GM12878 (cell line): ENCODE measurements around the gene FAM222A. TPM values are rescaled to one million over a fixed set of nuclear protein-coding genes. Genes with fewer than 3 reads are reported as not detected.

Experiments
- ATAC-seq: fragments of 200-7000 bp; cut with Tn5 transposase; 3 replicates; pipeline ENCODE4 v1.9.1; 2020; ENCODE audit warnings: mild to moderate bottlenecking, moderate library complexity
- BruUV-seq: library from RNA; stranded (reverse); fragments of 400-500 nt; replicated peaks from 2 replicates; lab custom pipeline; 2021; lab: Mats Ljungman, UMichigan
- CTCF ChIA-PET: fragments of 300-600 bp; sonication (Branson Sonifier 250); formaldehyde crosslinking; extraction: SDS; loops from one replicate; lab custom pipeline; 2021; ENCODE audit warnings: inconsistent platforms; lab: Yijun Ruan, JAX
- POLR2A ChIA-PET: fragments of 350-600 bp; formaldehyde crosslinking; extraction: SDS; loops from one replicate; lab custom pipeline; 2021; ENCODE audit warnings: inconsistent platforms; lab: Charles Lee
- RAD21 ChIA-PET: fragments of 300-600 bp; sonication (Branson Sonifier 250); formaldehyde crosslinking; loops from one replicate; lab custom pipeline; 2023; ENCODE audit warnings: antibody characterized with exemption; ENCODE audit not compliant: unreplicated experiment; lab: Charles Lee
- SMC1A ChIA-PET: fragments of 300-600 bp; sonication (Branson Sonifier 250); formaldehyde crosslinking; loops from one replicate; lab custom pipeline; 2023; ENCODE audit not compliant: unreplicated experiment, uncharacterized antibody; lab: Charles Lee
- DNase-seq: peaks from one replicate; pipeline ENCODE4 v3.0.0-alpha.2; 2011; ENCODE audit warnings: low read depth, low spot score
- FAIRE-seq: peaks from 3 replicates; lab custom pipeline; 2011; peaks lifted over from hg19 to GRCh38; lab: Jason Lieb, UNC
- H2AFZ ChIP-seq: 2 replicates; pipeline ENCODE4 v1.6.0; 2011; ENCODE audit warnings: low read depth, low read length, control low read depth; ENCODE audit not compliant: control insufficient read depth
- H3K27ac ChIP-seq: 2 replicates; pipeline ENCODE4 v1.5.1; 2011; ENCODE audit warnings: control low read depth; ENCODE audit not compliant: control insufficient read depth, insufficient read depth
- H3K27me3 ChIP-seq, 2 experiments: replicated peaks in 1 of 2; 2 replicates each; pipeline versions ENCODE4 v1.6.0 to v1.6.1; 2011; ENCODE audit warnings: low read length in 1 of 2; ENCODE audit not compliant: control insufficient read depth in 2 of 2, insufficient read depth in 2 of 2
- H3K36me3 ChIP-seq, 2 experiments: 2 replicates each; pipeline ENCODE4 v1.5.1; 2011; ENCODE audit warnings: low read length in 1 of 2; ENCODE audit not compliant: control insufficient read depth in 2 of 2, insufficient read depth in 2 of 2
- H3K4me1 ChIP-seq: 2 replicates; pipeline ENCODE4 v1.6.1; 2011; ENCODE audit warnings: mild to moderate bottlenecking, low read length, moderate library complexity, mixed read lengths; ENCODE audit not compliant: control insufficient read depth, insufficient read depth
- H3K4me2 ChIP-seq: 2 replicates; pipeline ENCODE4 v1.6.0; 2011; ENCODE audit warnings: control low read depth; ENCODE audit not compliant: control insufficient read depth, insufficient read depth
- H3K4me3 ChIP-seq: fragments of 200-600 bp; sonication (generic); 2 replicates; pipeline ENCODE4 v1.5.1; 2016
- H3K79me2 ChIP-seq: 2 replicates; pipeline ENCODE4 v1.6.0; 2011; ENCODE audit warnings: low read length; ENCODE audit not compliant: control insufficient read depth, insufficient read depth
- H3K9ac ChIP-seq: 2 replicates; pipeline ENCODE4 v1.8.0; 2011; ENCODE audit warnings: low read length, control low read depth, mixed read lengths; ENCODE audit not compliant: control insufficient read depth, insufficient read depth
- H3K9me3 ChIP-seq: replicated peaks from 3 replicates; pipeline ENCODE4 v1.5.1; 2011; ENCODE audit warnings: mild to moderate bottlenecking, low read length; ENCODE audit not compliant: control insufficient read depth, insufficient read depth
- H4K20me1 ChIP-seq: 2 replicates; pipeline ENCODE4 v1.6.0; 2011; ENCODE audit not compliant: control insufficient read depth, insufficient read depth
- CREB1 ChIP-seq: IDR thresholded peaks from 2 replicates; pipeline ENCODE4 v1.6.1; 2012; ENCODE audit warnings: low read depth, mild to moderate bottlenecking, inconsistent platforms
- CREM ChIP-seq: IDR thresholded peaks from 2 replicates; pipeline ENCODE4 v1.6.1; 2014; ENCODE audit warnings: antibody characterized with exemption, low read depth
- E2F4 ChIP-seq: IDR thresholded peaks from 2 replicates; pipeline ENCODE4 v1.6.1; 2012; ENCODE audit warnings: low read depth, low read length, improper control_type of control experiment
- ZBTB33 ChIP-seq: fragments of 450-650 bp; IDR thresholded peaks from 2 replicates; pipeline ENCODE4 v1.6.1; 2017; ENCODE audit warnings: mild to moderate bottlenecking
- WGBS: methylation state at CpG from one replicate; pipeline ENCODE4 v1.1.6; 2016; ENCODE audit warnings: low lambda C conversion rate; ENCODE audit not compliant: insufficient replicate concordance, insufficient coverage; ENCODE audit errors: missing lambda C conversion rate; 5-methylcytosine and 5-hydroxymethylcytosine counted together
- in situ Hi-C: fragments of 300-500 bp; cut with MboI; formaldehyde crosslinking; loops from 9 replicates; pipeline ENCODE4 v1.14.3; 2018; ENCODE audit warnings: mixed read lengths
- intact Hi-C: fragments of 100-400 bp; cut with micrococcal nuclease; formaldehyde crosslinking; loops from one replicate; pipeline ENCODE4 v1.14.2; 2022; ENCODE audit not compliant: unreplicated experiment
- polyA plus RNA-seq, 11 experiments: library from polyadenylated mRNA; depleted of rRNA in 4 of 11; unstranded in 6 of 11; stranded (reverse) in 5 of 11; fragments of >200 nt; fragmentation: Nextera tagmentation in 4 of 11; fragmentation: Illumina TruSeq in 1 of 11; extraction: Ambion mirVana in 4 of 11; extraction: Trizol in 1 of 11; gene quantifications; 1 replicate in 1 of 11; 2 replicates in 10 of 11; pipeline versions ENCODE4 v1.2.1 to v1.2.3, GENCODE V29; 2011 to 2016; ENCODE audit warnings: inconsistent platforms in 2 of 11, missing spikeins in 2 of 11, low read depth in 1 of 11
- total RNA-seq, 4 experiments: library from RNA; depleted of rRNA in 3 of 4; stranded (reverse); fragments of >200 nt in 3 of 4; fragmentation: Illumina TruSeq in 1 of 4; extraction: Trizol in 1 of 4; gene quantifications; 2 replicates each; pipeline versions ENCODE4 v1.2.1 to v1.2.3, GENCODE V29; 2013 to 2021

Gene FAM222A
- total and polyA plus RNA-seq, 10 of the 15 experiments (the other 5 are each of a cell fraction or from before 2014, with no cell fraction given): 0.04 to 0.49 (median 0.14) TPM; not detected in 3

DNA sequence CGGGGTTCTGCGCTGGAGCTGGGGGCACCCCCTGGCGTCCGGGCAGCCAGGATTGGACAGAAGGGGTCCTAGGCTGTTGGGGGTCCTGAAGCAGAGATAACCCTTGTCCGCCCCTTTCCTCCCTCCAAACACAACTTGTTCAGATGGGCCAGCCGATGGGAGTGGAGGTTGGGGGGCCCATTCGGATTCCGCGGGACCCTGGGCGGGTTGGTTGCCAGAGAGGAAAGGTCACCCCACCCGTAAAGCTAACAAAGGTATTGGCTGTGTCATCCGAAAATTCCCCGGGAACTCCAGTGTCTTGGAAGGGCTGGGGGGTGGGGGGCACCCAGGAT, 1.3 kb downstream of the FAM222A start (continued):
- no peak for TF ChIP-seq CREM

DNA sequence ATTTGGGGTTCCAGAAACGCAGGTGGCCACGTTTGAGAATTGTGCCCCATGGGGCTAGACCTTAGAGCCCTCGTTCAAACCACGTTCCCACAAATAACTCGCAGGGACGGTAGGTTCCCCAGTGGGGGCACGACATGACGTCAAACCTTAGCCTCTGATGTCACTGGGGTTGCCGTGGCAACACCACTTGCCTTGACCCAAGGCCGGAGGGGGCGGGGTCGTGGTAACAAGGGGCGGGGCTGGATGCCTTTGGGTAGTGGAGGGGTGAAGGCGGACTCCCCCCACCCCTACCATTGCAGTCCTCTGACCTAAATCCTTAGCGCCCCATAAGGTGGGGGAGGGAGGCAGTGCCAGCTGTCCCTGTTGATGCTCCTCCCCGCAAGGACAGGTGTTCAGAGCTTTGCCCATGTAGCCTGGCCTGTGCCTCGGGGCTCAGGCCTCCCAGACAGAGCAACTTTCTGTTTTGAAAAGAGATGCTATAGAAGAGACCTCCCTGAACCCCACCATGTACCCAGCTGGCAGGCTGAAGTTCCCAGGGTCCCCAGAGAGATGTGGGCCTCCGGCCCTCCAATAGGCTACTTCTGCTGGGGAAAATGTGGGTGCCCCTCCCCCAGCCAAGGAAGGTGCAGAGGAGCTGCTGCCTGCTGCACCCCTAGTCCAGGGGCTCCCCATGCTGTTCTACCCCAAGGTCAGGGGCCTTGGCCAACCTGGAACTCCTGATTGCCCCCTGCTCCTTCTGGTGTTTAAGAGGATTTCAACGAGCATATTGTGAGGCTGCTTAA, 1.9 kb downstream of the FAM222A start:
- Histone ChIP-seq H3K36me3 (no peaks in the 10 kb centered on the region), H3K79me2 (no peaks in the 10 kb centered on the region), H3K27ac (no peak overlapping the region), H4K20me1 (no peaks in the 10 kb centered on the region), H3K9me3 (no peaks in the 10 kb centered on the region), H3K4me1 (peaks cover 6% of the 10 kb centered on the region), H3K4me3 (no peak overlapping the region), H3K4me2 (no peak overlapping the region), H3K27me3 (peaks cover 2 to 9% of the 10 kb centered on the region in 2 experiments), H3K9ac (no peak overlapping the region), H2AFZ (no peak overlapping the region)
- BruUV-seq: no TSS peak
- POLR2A ChIA-PET: no interaction called here
- SMC1A ChIA-PET: no interaction called here
- DNase-seq (no peak), ATAC-seq (no peak), FAIRE-seq (no peak)
- in situ Hi-C loops (no loop called here), intact Hi-C loops (no loop called here)
- 41% methylated on average over 18 of the region's 19 CpGs for WGBS
- CTCF ChIA-PET: interaction anchor here (1.4 kb wide), 1 partner anchor 118 kb away, joined by 5 read pairs; no protein-coding TSS in a partner anchor
- RAD21 ChIA-PET: no interaction called here
- TF ChIP-seq ZBTB33: no peak
- TF ChIP-seq E2F4: no peak
- peak; percentile 75 for TF ChIP-seq CREB1
